ENCODE results near the gene EFNA2.

DNA sequence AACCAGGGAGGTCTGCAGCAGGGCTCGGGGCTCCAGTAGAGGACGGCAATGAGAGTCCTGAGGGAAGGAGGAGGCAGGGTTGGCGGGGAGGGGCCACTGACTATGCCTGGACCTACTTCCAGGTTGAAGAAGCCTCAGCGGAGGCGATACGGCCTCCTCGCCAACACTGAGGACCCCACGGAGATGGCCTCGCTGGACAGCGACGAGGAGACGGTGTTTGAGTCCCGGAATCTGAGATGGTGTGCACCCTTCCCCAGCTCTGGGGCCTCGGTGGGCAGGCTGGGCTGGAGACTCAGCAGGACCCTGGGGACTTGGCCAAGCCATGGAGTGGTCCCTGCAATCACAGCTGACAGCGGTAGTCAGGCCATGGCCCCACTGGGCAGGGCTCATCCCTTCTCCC, 8.6 kb upstream of the EFNA2 start:
- TF ChIP-seq FOXA1 (IDR thresholded peaks at IDR 0.05) = no peak
- TF ChIP-seq FOXK2 (IDR thresholded peaks at IDR 0.05) = no peak
- TF ChIP-seq ELF4 (IDR thresholded peaks at IDR 0.05) = no peak
- no peak for TF ChIP-seq ARNT (IDR thresholded peaks at IDR 0.05)
- TF ChIP-seq BHLHE40 (IDR thresholded peaks at IDR 0.05; ENCODE audit: borderline replicate concordance) = no peak
- TF ChIP-seq, protein P1, sequence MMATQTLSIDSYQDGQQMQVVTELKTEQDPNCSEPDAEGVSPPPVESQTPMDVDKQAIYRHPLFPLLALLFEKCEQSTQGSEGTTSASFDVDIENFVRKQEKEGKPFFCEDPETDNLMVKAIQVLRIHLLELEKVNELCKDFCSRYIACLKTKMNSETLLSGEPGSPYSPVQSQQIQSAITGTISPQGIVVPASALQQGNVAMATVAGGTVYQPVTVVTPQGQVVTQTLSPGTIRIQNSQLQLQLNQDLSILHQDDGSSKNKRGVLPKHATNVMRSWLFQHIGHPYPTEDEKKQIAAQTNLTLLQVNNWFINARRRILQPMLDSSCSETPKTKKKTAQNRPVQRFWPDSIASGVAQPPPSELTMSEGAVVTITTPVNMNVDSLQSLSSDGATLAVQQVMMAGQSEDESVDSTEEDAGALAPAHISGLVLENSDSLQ (IDR thresholded peaks at IDR 0.05) = no peak
- TF ChIP-seq SUZ12 (IDR thresholded peaks at IDR 0.05) = no peak
- no peak for TF ChIP-seq NFRKB (IDR thresholded peaks at IDR 0.05)
- TF ChIP-seq TARDBP (IDR thresholded peaks at IDR 0.05) = no peak

All from HEK293T (cell line).